COR-L47 (cell line): Measurements from ENCODE around the gene CBLIF.
"Not testable (repeated sequence)": the region's sequence is repeated elsewhere in the genome, so short reads cannot be mapped to it uniquely, and the experiment has no call there.

ENCODE experiments used
- DNase-seq: peaks from one replicate; lab custom pipeline; 2025; lab: John Stamatoyannopoulos, UW

Gene CBLIF

DNA sequence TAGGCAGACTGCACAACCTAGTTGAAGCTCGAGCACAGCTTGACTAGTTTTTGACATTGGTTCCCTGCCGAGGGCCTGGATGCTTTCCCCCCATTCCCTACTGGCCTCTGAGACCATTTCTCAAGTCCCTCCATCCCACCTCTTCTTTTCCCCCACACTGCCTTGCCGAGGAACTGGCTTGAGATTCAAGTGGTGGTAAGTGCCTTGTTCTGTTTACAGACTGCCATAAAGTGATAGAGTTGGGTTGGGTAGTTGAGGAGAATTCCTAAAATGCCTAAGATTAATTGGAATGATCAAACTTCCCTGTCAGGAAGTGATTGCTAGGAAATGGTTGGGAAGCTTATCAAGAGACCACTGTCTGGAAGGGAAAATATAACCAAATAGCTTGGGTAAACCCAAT lies 50.9 kb downstream of the CBLIF start:
- DNase-seq, result no peak

DNA sequence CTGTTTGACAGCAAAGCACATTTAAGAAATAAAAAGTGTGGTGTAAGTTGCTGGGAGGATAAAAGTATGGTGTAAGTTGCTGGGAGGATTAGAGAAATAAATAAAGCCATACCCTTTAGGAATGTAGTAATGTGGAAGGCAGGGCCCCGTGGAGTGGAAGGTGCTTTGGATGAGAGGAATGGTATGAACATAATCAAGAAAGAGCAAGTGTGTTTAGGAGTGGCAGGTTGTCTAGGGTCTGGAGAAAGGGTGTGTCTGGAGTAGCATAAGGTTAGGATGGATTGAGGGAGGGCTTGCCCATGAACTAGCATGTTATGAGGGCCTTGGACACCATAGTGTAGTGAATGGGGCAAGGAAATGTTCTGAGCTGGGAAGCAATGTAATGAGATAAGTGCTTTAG lies 52.8 kb downstream of the CBLIF start:
- no peak for DNase-seq

DNA sequence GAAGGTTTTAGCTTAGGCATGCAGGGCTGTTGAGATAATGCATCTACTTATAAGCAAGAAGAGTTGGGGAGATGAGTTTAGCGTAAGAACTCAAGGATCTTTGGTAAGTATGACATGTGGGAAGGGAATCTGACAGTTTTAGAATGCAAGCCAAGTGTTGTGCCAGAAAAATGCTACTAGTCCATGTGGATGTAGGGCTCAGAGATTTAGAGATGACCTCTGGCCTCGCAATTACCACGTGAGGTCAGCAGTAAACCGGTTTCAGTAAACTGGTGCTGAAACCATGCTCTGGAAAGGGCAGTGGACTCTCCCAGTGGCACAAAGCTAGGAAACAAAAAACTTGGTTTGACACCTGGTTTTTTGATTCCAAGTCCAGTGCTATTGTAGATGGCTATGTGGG lies 53.7 kb downstream of the CBLIF start:
- DNase-seq, result no peak

DNA sequence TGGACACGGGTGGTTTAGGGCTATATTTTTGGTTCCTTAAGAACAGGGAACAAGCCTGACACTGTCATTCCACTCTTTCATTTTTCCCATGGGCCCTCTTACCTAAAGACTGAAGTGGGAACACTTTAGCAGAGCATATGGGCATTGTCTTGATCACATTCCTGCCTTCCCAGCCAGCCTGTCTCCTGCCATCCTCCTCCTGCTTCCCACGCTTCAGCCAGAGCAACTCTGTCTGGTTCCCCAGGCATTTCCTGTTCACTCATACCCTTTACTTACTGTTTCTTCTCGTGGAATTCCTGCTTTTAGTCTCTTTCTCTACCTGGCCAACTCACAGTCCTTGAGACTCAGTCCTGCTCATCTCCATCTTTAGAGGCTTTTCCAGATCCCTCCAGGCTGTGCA lies 57.5 kb downstream of the CBLIF start:
- no peak for DNase-seq

DNA sequence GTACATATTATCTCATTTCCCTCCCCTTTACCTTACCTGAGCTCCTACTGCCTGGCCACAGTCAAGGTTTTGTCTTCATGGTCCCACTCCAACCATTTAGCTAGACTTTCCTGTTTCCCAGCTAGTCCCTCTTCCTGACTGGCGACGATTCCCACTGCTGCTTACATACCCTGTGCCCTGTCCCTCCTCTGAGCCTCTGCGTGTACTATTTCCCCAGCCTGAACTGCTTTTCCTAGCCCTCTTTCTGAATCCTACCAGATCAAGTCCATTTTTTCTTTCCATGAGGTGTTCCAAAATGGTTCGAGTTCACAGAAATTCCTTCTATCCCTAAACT lies 58.1 kb downstream of the CBLIF start:
- no peak for DNase-seq

DNA sequence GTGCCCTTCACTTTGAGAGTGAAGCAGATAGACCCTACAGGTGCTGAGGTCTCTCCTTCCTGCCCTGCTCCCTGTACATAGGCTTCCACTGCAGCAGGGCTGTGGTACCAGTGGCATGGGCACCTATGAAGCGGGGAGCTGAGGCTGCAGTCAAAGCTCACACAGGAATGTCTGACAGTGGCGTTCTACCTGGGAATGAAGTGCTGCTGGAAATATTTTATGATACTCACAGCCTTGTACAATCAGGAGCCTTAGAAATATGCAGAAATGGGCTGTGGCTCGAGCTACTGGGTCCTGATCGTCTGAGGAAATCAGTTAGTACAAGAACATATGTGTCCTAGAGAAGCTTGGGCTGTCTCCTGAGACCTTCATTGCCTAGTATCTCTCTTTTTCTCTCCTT lies 59.5 kb downstream of the CBLIF start:
- DNase-seq, result no peak

DNA sequence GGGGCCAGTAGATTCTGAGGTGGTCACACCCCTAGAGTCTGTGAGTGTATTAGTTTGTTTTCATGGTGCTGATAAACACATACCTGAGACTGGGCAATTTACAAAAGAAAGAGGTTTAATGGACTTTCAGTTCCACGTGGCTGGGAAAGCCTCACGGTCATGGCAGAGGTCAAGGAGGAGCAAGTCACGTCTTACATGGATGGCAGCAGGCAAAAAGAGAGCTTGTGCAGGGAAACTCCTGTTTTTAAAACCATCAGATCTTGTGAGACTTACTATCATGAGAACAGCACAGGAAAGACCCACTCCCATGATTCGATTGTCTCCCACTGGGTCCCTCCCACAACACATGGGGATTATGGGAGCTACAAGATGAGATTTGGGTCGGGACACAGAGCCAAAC lies 60.9 kb downstream of the CBLIF start:
- DNase-seq, result not testable (repeated sequence)

DNA sequence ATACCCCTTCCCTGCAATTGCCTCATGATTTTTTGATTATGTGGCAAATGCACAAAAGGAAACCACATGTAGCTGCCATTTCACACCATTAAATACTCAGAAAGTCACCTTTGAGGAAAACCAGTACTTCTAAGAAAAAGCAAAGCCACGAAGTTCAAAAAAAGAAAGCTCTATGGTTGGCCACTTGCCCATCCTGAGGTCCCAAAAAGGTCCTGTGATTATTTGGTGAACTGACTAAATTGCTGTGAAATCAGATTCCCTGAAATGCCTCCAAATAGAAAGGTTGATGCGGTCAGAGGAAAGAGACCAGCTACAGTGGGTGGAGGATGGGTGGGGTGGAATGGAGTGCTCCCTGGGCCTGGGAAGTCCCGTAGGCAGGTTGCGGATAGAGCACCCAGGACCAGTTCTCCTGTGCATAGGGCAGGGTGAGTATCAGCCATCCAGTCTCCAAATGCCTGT lies 61.6 kb downstream of the CBLIF start:
- no peak for DNase-seq

DNA sequence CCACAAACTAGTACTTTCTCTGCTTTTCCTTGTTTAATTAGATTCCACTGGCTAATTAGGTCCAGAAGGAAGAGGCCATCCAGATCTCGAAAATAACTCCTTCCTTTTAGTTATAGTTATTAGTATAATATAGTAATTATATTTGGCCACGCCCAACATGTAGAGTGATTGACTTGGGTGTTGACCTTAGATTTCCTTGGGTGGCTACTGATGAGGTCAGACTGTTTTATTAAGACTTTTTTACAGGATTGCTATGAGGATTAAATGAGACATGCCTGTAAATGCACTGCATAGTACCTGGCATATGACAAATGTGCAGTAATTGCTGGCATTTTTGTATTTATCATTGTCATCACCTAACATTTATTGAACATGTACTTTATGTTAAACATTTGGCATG lies 63.2 kb downstream of the CBLIF start:
- DNase-seq, result no peak

DNA sequence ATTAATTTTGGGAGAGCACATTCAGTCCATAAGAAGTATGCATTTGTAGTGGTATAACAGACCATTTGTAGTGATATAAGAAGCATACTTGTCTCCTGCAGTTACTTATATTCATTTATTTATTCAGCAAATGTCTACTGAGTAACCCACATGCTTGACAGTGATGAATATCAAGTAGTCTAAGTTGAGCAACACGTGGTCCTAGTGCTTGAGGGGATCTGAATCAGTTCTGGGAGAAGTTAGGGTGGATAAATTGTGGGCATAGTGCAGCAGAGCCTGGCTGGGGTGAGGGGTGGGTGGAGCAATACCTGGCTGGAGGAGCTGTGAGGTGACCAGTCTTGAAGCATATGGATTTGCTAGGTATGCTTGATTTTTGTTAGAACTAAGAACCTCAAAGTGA lies 65.8 kb downstream of the CBLIF start:
- no peak for DNase-seq
